ENCODE results near the gene SYT6.

SYT6 gene

GRCh38 chr1:114126261-114127095 lies 27.2 kb downstream of the SYT6 start:
- in situ Hi-C loops (cut with MboI; ENCODE audit: low sequenced_read_pairs, unreplicated experiment): no loop called here
- no peak for TF ChIP-seq CTCF (IDR thresholded peaks at IDR 0.05; ENCODE audit: borderline replicate concordance, control extremely low read depth, extremely low read depth, insufficient read depth, missing control alignments)

GRCh38 chr1:114124644-114125043 lies 29.0 kb downstream of the SYT6 start:
- in situ Hi-C loops (cut with MboI; ENCODE audit: low sequenced_read_pairs, unreplicated experiment): no loop called here
- no peak for DNase-seq (ENCODE audit: low spot score)
- TF ChIP-seq CTCF (IDR thresholded peaks at IDR 0.05; ENCODE audit: borderline replicate concordance, control extremely low read depth, extremely low read depth, insufficient read depth, missing control alignments): no peak

More at GRCh38 chr1:114126261-114127095, 27.2 kb downstream of the SYT6 start:
- peak; percentile 66 for DNase-seq (ENCODE audit: low spot score)

GRCh38 chr1:114122941-114123618 lies 30.6 kb downstream of the SYT6 start:
- DNase-seq (ENCODE audit: low spot score): no peak
- in situ Hi-C loops (cut with MboI; ENCODE audit: low sequenced_read_pairs, unreplicated experiment): no loop called here
- TF ChIP-seq CTCF (IDR thresholded peaks at IDR 0.05; ENCODE audit: borderline replicate concordance, control extremely low read depth, extremely low read depth, insufficient read depth, missing control alignments): no peak

- in situ Hi-C loops (cut with MboI; ENCODE audit: low sequenced_read_pairs, unreplicated experiment): no loop called here
- no peak for DNase-seq (ENCODE audit: low spot score)
- no peak for TF ChIP-seq CTCF (IDR thresholded peaks at IDR 0.05; ENCODE audit: borderline replicate concordance, control extremely low read depth, extremely low read depth, insufficient read depth, missing control alignments)
Measured at GRCh38 chr1:114118351-114118990, 35.2 kb downstream of the SYT6 start.

GRCh38 chr1:114117654-114118053 lies 36.0 kb downstream of the SYT6 start:
- TF ChIP-seq CTCF (IDR thresholded peaks at IDR 0.05; ENCODE audit: borderline replicate concordance, control extremely low read depth, extremely low read depth, insufficient read depth, missing control alignments): no peak
- no peak for DNase-seq (ENCODE audit: low spot score)
- in situ Hi-C loops (cut with MboI; ENCODE audit: low sequenced_read_pairs, unreplicated experiment): no loop called here

GRCh38 chr1:114116086-114116485 lies 37.6 kb downstream of the SYT6 start:
- TF ChIP-seq CTCF (IDR thresholded peaks at IDR 0.05; ENCODE audit: borderline replicate concordance, control extremely low read depth, extremely low read depth, insufficient read depth, missing control alignments): no peak
- in situ Hi-C loops (cut with MboI; ENCODE audit: low sequenced_read_pairs, unreplicated experiment): no loop called here
- DNase-seq (ENCODE audit: low spot score): no peak

Data from GM13976 (cell line).